GM12864 (cell line): Measurements from ENCODE around the gene COPZ1.
A peak's percentile ranks its signal among the peaks of the same experiment; 100 is the strongest.

Experiments used
- DNase-seq: peaks from one replicate; pipeline ENCODE4 v3.0.0-alpha.2; 2011; ENCODE audit warnings: low read depth
- H3K4me3 ChIP-seq: 2 replicates; pipeline ENCODE4 v1.5.1; 2011; ENCODE audit warnings: mild to moderate bottlenecking, low read depth, low read length, control low read depth
- CTCF ChIP-seq: IDR thresholded peaks from 2 replicates; pipeline ENCODE4 v1.5.1; 2011; ENCODE audit warnings: low read depth, mild to moderate bottlenecking, moderate library complexity, low read length, control low read depth, inconsistent platforms; ENCODE audit errors: missing control alignments

COPZ1 gene

DNA sequence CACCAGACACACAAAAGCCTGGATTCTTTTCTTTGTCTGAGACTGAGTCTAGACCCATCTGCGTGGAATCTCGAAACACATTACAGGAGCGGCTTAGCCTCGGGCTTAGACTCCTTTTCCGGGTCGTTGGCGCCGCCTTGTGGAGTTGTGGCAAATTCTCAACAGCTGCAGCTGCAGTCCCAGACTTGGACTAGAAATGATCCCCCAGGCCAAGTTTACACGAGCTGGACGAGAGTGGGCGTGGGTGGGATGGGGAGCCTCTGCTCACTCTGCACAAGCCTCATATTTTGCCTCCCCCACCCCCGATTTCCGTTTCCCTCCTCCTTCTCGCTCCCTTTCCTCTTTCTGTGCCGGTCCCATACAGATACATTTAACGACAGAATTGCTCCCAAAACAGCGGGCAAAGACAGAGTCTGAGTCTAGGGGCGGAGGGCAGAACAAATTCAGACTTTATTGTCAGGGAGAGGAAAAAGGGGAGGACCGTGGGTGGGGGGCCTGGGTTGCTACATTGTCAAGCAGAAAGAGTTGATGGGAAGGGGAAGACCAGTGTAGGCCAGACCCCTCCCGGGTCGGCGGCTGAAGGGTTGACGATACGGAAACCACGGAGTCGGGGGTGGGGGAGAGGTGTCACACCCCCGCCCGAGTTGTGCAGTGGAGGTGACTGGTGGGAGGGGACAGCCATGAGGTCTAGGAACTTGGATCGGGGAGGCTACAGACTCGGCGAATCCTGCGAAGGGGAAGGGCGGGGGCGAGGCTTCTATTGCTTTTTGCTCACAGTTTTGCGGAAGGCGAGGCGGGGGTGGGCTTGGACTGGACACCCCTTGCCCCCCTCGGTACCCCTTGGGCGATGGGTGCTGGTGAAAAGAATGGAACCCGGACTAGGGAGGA is 44.0 kb downstream of the COPZ1 start:
- peak; percentile 58 for DNase-seq
- peak; percentile 94 for TF ChIP-seq CTCF
- no peak overlapping the region for H3K4me3 ChIP-seq

- no peak for TF ChIP-seq CTCF
- no peak overlapping the region for H3K4me3 ChIP-seq
- DNase-seq, result no peak
These were observed 44.7 kb downstream of the COPZ1 start for GRCh38 chr12:54369597-54370131.

GRCh38 chr12:54370171-54370730 is 45.3 kb downstream of the COPZ1 start:
- DNase-seq, result no peak
- no peak overlapping the region for H3K4me3 ChIP-seq
- TF ChIP-seq CTCF, result peak; percentile 8

DNA sequence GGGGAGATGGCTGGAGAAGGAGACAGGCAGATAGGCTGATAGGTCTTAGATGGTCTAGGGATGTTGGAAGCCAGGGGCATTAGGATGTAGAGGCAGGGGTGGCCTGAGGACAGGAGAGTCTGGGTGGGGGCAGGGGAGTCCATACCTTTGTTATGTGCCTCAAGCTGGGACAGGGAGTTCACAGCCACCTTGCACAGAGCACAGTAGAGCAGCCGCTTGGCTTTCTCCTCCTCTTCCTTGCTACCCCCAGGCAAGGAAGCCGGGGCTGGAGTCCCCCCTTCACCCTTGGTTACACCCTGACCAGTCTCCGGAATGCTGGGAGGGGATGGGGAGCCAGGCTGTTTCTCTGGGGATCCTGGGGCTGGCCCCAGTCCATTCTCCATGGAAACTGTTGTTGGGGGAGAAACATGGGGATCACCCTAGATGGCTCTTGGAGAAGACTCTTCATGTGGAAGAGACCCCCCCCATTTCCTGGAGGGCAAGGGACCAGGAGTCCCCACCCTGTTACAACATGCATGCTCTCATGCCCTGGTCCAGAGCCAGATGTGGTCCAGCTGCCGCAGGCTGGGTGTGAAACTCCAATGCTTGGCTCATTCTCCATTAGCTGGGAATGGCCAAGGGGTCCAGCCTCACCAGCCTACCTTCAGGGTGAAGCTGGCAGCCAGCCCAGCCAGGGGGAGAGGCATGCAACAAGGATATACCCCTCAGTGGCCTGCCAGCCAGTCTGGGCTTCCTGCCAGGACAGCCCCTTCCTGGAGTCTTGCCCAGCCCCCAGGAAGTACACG is 46.6 kb downstream of the COPZ1 start:
- no peak for TF ChIP-seq CTCF
- H3K4me3 ChIP-seq, result no peak overlapping the region
- DNase-seq, result no peak

DNA sequence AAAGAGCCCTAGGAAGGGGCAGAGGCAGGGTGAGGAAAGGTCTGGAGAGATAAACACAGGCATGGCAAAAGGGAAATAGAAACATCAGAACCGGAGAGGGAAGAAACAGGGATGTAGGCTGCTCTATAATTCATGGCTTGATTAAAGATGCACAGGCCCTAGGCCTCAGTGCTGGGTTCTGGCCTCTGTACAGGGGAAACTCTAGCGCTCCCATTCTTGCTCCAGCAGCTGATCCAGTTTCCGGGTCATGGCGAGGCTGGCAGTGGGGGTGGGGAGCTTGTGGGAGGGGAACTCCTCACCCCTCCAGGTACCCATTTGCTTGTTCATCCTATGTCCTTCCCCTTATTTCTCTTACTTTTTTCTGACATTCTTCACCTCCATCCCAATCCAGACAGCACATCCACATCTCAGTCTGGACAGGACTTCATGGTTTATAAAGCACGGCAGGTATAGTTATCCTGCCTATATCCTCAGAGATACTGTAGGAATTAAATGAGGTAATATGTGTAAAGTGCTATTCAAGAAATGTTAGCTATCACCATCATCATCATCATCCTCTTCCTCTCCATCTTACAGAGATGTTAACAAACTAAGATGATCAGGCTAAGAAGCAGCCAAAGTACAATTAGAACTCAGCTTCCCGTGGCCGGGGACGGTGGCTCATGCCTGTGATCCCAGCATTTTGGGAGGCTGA is 47.3 kb downstream of the COPZ1 start:
- no peak for DNase-seq
- no peak overlapping the region for H3K4me3 ChIP-seq
- no peak for TF ChIP-seq CTCF

GRCh38 chr12:54373649-54374561 is 49.0 kb downstream of the COPZ1 start:
- no peak overlapping the region for H3K4me3 ChIP-seq
- no peak for DNase-seq
- no peak for TF ChIP-seq CTCF
